Ascending aorta (tissue), 2 donors: ENCODE results near the gene VDR. TPM values are rescaled to one million over a fixed set of nuclear protein-coding genes. Genes with fewer than 3 reads are reported as not detected.

Experiments used
- DNase-seq, 2 donors: peaks; one replicate each; pipeline ENCODE4 v3.0.0-alpha.2; 2019; ENCODE audit warnings: low spot score in 2 of 2
- H3K27ac ChIP-seq, 2 donors: fragments of 200-600 bp; sonication (generic); one replicate each; pipeline ENCODE4 v1.5.1; 2016 to 2017; ENCODE audit warnings: mild to moderate bottlenecking in 1 of 2
- H3K27me3 ChIP-seq: fragments of 200-600 bp; sonication (generic); one replicate; pipeline ENCODE4 v1.5.1; 2017
- H3K36me3 ChIP-seq, 2 donors: fragments of 200-600 bp; sonication (generic); one replicate each; pipeline ENCODE4 v1.5.1; 2016
- H3K4me1 ChIP-seq, 2 donors: fragments of 200-600 bp; sonication (generic); one replicate each; pipeline ENCODE4 v1.5.1; 2016 to 2017; ENCODE audit warnings: mild to moderate bottlenecking in 1 of 2
- H3K4me3 ChIP-seq, 2 donors: fragments of 200-600 bp; sonication (generic); one replicate each; pipeline ENCODE4 v1.5.1; 2016 to 2017; ENCODE audit warnings: mild to moderate bottlenecking in 1 of 2
- H3K9me3 ChIP-seq, 2 donors: fragments of 200-600 bp; sonication (generic); one replicate each; pipeline ENCODE4 v1.5.1; 2016
- CTCF ChIP-seq, 3 experiments: fragments of 200-600 bp in 2 of 3; fragments of 450-650 bp in 1 of 3; sonication (generic) in 2 of 3; IDR thresholded peaks; one replicate each; pipeline ENCODE4 v1.5.1; 2016 to 2019; ENCODE audit warnings: antibody characterized with exemption in 3 of 3, mild to moderate bottlenecking in 1 of 3, moderate library complexity in 1 of 3
- intact Hi-C: fragments of 100-400 bp; cut with DNase I; formaldehyde crosslinking; loops from one replicate; pipeline ENCODE4 v1.15.1; 2023
- total RNA-seq: library from RNA; depleted of rRNA; stranded (reverse); fragments of >200 nt; gene quantifications from one replicate; pipeline ENCODE4 v1.1.0, GENCODE V29; 2016

Gene VDR
- total RNA-seq, 1 donor from 2014 or later = 13.1 TPM

DNA sequence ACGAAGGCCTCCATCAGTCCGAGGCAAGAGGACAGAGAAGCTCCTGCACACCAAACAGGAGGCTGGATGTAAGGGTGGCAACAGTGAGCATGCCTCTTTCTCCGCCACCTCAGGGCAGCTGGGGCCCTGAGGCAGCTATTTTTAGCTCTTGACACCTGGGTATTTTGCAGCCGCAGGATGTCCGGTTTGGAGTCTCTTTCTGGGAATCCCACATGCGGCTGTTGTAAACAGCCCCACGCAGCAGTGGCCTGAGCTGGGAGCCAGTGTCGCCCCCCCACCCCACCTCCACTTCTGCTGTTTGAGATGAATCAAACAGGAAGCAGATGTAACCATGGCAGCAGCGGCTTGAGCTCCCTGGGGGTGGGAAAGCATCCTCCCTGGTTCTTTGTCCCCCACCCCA, 96.7 kb downstream of the VDR start:
- no peak for TF ChIP-seq CTCF (IDR thresholded peaks at IDR 0.05)
- H3K27me3 ChIP-seq = no peaks in the 10 kb centered on the region
- H3K27ac ChIP-seq = peak overlapping the region; percentile 97
- peaks cover 60 to 94% of the 10 kb centered on the region in 2 donors for H3K4me1 ChIP-seq
- no peaks in the 10 kb centered on the region for H3K9me3 ChIP-seq
- peak overlapping the region; percentile 16 to 39 for H3K4me3 ChIP-seq
- intact Hi-C loops = no loop called here
- peaks cover 0 to 18% of the 10 kb centered on the region in 2 donors for H3K36me3 ChIP-seq
- DNase-seq = peak in 1 of 2 donors; percentile 82

DNA sequence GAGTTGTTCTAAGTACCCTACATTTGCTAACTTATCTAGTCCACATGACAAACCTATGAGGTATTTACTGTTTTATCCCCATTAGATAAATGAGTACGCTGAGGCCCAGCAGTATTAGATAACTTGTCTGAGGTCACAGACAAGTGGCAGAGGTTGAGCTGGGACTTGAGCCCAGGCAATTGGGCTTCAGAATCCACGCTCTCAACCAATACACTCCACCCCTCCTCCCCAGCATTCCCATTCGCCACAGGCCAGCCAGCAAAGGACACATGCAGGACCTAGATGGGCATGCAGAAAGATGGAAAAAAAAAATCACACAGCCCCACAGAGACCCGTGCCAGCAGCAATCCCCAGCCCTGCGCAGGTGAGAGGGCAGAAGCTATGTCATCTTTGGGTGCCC, 97.5 kb downstream of the VDR start:
- TF ChIP-seq CTCF (IDR thresholded peaks at IDR 0.05) = no peak
- Histone ChIP-seq H3K9me3 (no peaks in the 10 kb centered on the region), H3K27ac (peak overlapping the region; percentile 97), H3K4me3 (peak overlapping the region in 1 of 2 donors; percentile 39), H3K4me1 (peaks cover 61 to 96% of the 10 kb centered on the region in 2 donors), H3K36me3 (peaks cover 0 to 18% of the 10 kb centered on the region in 2 donors), H3K27me3 (no peaks in the 10 kb centered on the region)
- no peak for DNase-seq
- intact Hi-C loops = no loop called here

DNA sequence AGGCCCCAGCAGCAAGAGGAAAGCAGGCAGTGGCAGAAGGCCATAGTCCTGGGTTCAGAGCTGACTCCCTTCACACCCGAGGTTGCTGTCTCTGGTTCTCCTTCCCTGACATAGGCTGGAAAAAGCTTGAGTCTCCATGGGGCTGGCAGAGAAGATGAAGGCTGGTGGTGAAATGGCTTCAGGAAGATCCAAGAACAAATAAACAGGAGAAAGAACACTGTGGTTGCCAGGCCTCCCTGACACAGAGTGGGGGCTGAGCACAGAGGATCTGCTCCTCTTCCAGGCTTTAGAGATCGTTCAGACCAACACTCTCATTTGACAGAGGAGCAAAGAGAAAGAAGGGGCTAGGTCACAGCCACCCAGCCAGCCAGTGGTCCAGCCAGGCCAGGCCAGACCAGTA, 99.4 kb downstream of the VDR start:
- H3K9me3 ChIP-seq = no peaks in the 10 kb centered on the region
- TF ChIP-seq CTCF (IDR thresholded peaks at IDR 0.05) = no peak
- peaks cover 0 to 18% of the 10 kb centered on the region in 2 donors for H3K36me3 ChIP-seq
- peaks cover 66 to 98% of the 10 kb centered on the region in 2 donors for H3K4me1 ChIP-seq
- peak overlapping the region; percentile 79 to 85 for H3K27ac ChIP-seq
- intact Hi-C loops = no loop called here
- no peak for DNase-seq
- H3K27me3 ChIP-seq = no peaks in the 10 kb centered on the region
- H3K4me3 ChIP-seq = no peak overlapping the region

- TF ChIP-seq CTCF (IDR thresholded peaks at IDR 0.05) = no peak
- Histone ChIP-seq H3K9me3 (no peaks in the 10 kb centered on the region), H3K4me3 (no peak overlapping the region), H3K36me3 (peaks cover 0 to 18% of the 10 kb centered on the region in 2 donors), H3K27me3 (no peaks in the 10 kb centered on the region), H3K4me1 (peaks cover 66 to 98% of the 10 kb centered on the region in 2 donors), H3K27ac (peak overlapping the region; percentile 79 to 85)
- no peak for DNase-seq
- intact Hi-C loops = no loop called here
These were observed 100.6 kb downstream of the VDR start for GRCh38 chr12:47804171-47804570.

DNA sequence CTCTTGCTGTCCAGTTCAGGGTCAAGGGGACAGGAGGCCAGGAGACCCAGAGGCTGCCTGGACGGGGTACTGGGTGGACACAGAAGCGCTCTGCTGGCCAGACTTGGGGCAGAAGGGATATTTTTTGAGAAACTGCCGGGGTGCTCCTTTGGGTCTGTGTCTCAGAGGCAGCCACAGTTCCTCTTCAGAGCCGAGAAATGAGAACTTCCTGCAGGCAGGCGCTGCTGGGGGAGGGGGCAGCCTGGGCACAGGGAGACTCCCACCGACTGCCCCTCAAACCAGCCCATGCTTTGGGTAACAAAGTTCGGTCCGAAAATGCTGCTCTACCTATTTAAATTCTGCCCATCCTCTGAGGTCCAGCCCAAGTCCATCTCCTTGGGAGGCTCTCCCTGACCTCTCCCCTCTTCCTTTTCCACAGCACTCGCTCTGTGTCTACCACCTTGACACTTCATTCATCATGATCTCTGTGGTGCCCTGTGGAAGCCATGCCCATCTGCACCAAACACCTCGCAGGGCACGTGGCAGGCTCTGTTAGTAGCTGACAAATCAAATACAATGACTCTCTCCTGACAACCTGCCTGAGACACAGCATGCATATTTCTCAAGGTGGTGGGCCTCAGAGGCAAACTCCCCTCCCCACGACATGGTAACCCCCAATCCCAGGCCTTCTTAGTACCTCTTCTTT, 101.5 kb downstream of the VDR start:
- Histone ChIP-seq H3K4me3 (no peak overlapping the region), H3K27ac (peak overlapping the region; percentile 79 to 85), H3K27me3 (no peaks in the 10 kb centered on the region), H3K9me3 (no peaks in the 10 kb centered on the region), H3K36me3 (peaks cover 8 to 23% of the 10 kb centered on the region in 2 donors), H3K4me1 (peaks cover 59 to 92% of the 10 kb centered on the region in 2 donors)
- no peak for DNase-seq
- no peak for TF ChIP-seq CTCF (IDR thresholded peaks at IDR 0.05)
- intact Hi-C loops = no loop called here
